ENCODE measurements around the gene ATPAF1.
A peak's percentile ranks its signal among the peaks of the same experiment; 100 is the strongest.

The ATPAF1 gene

GRCh38 chr1:46667782-46668760 is at the start of gene ATPAF1:
TSS of gene ATPAF1 (minus strand) at chr1:46668364. CDS start at chr1:46668322, 42 bp downstream.
- Histone ChIP-seq H3K27me3 (ENCODE audit: control insufficient read depth, insufficient read depth, low read length) (no peaks in the 10 kb centered on the region), H2AFZ (peak within 1 kb of the TSS; percentile 98), H3K4me1 (no peaks in the 10 kb centered on the region), H3K9me3 (ENCODE audit: control insufficient read depth, low read length) (no peaks in the 10 kb centered on the region), H3K36me3 (ENCODE audit: control insufficient read depth, insufficient read depth, low read length) (no peaks in the 10 kb centered on the region), H3K4me3 (ENCODE audit: low read depth, low read length) (peak within 1 kb of the TSS; percentile 89), H3K9ac (no peak within 1 kb of the TSS), H3K79me2 (no peaks in the 10 kb centered on the region), H3K4me2 (ENCODE audit: low read length) (peak within 1 kb of the TSS; percentile 99), H3K27ac (peak within 1 kb of the TSS; percentile 80)
- TF ChIP-seq CTCF (IDR thresholded peaks at IDR 0.05), result no peak

- H3K4me1 ChIP-seq, result peaks cover 6% of the 10 kb centered on the region
- peak overlapping the region; percentile 80 for H3K4me3 ChIP-seq (ENCODE audit: low read depth, low read length)
- H3K27me3 ChIP-seq (ENCODE audit: control insufficient read depth, insufficient read depth, low read length), result no peaks in the 10 kb centered on the region
- TF ChIP-seq CTCF (IDR thresholded peaks at IDR 0.05), result no peak
- H3K36me3 ChIP-seq (ENCODE audit: control insufficient read depth, insufficient read depth, low read length), result no peaks in the 10 kb centered on the region
- no peaks in the 10 kb centered on the region for H3K9me3 ChIP-seq (ENCODE audit: control insufficient read depth, low read length)
- peaks cover 10% of the 10 kb centered on the region for H3K79me2 ChIP-seq
- no peak overlapping the region for H3K9ac ChIP-seq
- H3K4me2 ChIP-seq (ENCODE audit: low read length), result peak overlapping the region; percentile 83
- H2AFZ ChIP-seq, result no peak overlapping the region
- H3K27ac ChIP-seq, result no peak overlapping the region
Measured at GRCh38 chr1:46717654-46718053, 49.5 kb upstream of the ATPAF1 start.

- Histone ChIP-seq H3K27me3 (ENCODE audit: control insufficient read depth, insufficient read depth, low read length) (no peaks in the 10 kb centered on the region), H3K4me3 (ENCODE audit: low read depth, low read length) (peak overlapping the region; percentile 48), H3K36me3 (ENCODE audit: control insufficient read depth, insufficient read depth, low read length) (no peaks in the 10 kb centered on the region), H3K4me2 (ENCODE audit: low read length) (peak overlapping the region; percentile 71), H3K9ac (no peak overlapping the region), H2AFZ (no peak overlapping the region), H3K4me1 (peaks cover 6% of the 10 kb centered on the region), H3K27ac (no peak overlapping the region), H3K9me3 (ENCODE audit: control insufficient read depth, low read length) (no peaks in the 10 kb centered on the region), H3K79me2 (peaks cover 10% of the 10 kb centered on the region)
- no peak for TF ChIP-seq CTCF (IDR thresholded peaks at IDR 0.05)
Measured at GRCh38 chr1:46714976-46715375, 46.8 kb upstream of the ATPAF1 start.

GRCh38 chr1:46708121-46708520 is 40.0 kb upstream of the ATPAF1 start:
- H3K27ac ChIP-seq, result no peak overlapping the region
- no peak overlapping the region for H3K4me2 ChIP-seq (ENCODE audit: low read length)
- TF ChIP-seq CTCF (IDR thresholded peaks at IDR 0.05), result no peak
- no peaks in the 10 kb centered on the region for H3K9me3 ChIP-seq (ENCODE audit: control insufficient read depth, low read length)
- no peak overlapping the region for H3K4me3 ChIP-seq (ENCODE audit: low read depth, low read length)
- no peaks in the 10 kb centered on the region for H3K4me1 ChIP-seq
- H3K79me2 ChIP-seq, result peaks cover 4% of the 10 kb centered on the region
- no peaks in the 10 kb centered on the region for H3K36me3 ChIP-seq (ENCODE audit: control insufficient read depth, insufficient read depth, low read length)
- H3K9ac ChIP-seq, result no peak overlapping the region
- H2AFZ ChIP-seq, result no peak overlapping the region
- H3K27me3 ChIP-seq (ENCODE audit: control insufficient read depth, insufficient read depth, low read length), result no peaks in the 10 kb centered on the region

All from parathyroid adenoma (tissue), 2 donors.